Left kidney (tissue), 2 donors: ENCODE measurements around the gene ZNF670. TPM values are rescaled to one million over a fixed set of nuclear protein-coding genes. Genes with fewer than 3 reads are reported as not detected.
"Not testable (repeated sequence)": the region's sequence is repeated elsewhere in the genome, so short reads cannot be mapped to it uniquely, and the experiment has no call there.

Experiments used
- DNase-seq: peaks from one replicate; pipeline ENCODE4 v3.0.0-alpha.2; 2013
- polyA plus RNA-seq: library from polyadenylated mRNA; unstranded; fragments of 120-200 nt; gene quantifications from one replicate; pipeline ENCODE4 v1.2.1, GENCODE V29; 2013; ENCODE audit not compliant: insufficient read length

Gene ZNF670
- polyA plus RNA-seq, 1 donor = 9.1 TPM

- no peak for DNase-seq
Observed at GRCh38 chr1:247043406-247043805, 35.2 kb downstream of the ZNF670 start.

- no peak for DNase-seq
Observed at GRCh38 chr1:247037511-247038320, 40.9 kb downstream of the ZNF670 start.

- DNase-seq = not testable (repeated sequence)
Observed at GRCh38 chr1:247032306-247032705, 46.3 kb downstream of the ZNF670 start.

Other genes starting within 250 kb of the ZNF670 start
- 61.5 TPM for gene AHCTF1, start 146.9 kb downstream of the ZNF670 start, polyA plus RNA-seq
- 5.0 TPM for gene ZNF695, start 70.8 kb downstream of the ZNF670 start, polyA plus RNA-seq
- gene ZNF669, start 25.5 kb upstream of the ZNF670 start, polyA plus RNA-seq = 14.0 TPM
- 38.6 TPM for gene ZNF124, start 93.2 kb upstream of the ZNF670 start, polyA plus RNA-seq
- gene VN1R5, start 177.3 kb upstream of the ZNF670 start, polyA plus RNA-seq = 0.37 TPM